NCI-H2196 (cell line): ENCODE measurements around the gene SOX8.
A peak's percentile ranks its signal among the peaks of the same experiment; 100 is the strongest.

Source experiments
- DNase-seq: peaks from one replicate; lab custom pipeline; 2025; ENCODE audit not compliant: unreplicated experiment; lab: John Stamatoyannopoulos, UW

SOX8 gene

DNA sequence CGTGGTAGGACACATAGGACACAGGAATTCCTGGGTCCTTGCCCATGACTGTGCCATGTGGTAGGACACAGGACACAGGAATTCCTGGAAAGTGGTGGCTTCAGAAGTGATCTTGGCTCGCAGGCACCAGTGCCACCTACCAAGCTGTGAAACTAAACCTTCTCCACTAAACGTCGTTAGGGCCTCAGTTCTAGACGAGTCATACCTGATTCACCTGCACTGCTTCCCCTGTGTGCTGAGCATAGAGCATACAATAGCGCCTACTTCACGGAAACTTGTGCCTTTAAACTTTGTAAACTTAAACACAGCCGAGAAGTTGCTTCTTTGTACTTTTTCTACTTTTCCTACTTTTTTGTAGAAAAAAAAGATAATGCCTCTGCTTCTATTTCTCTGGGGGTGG, 4.8 kb downstream of the SOX8 start:
- DNase-seq, result no peak

GRCh38 chr16:986925-987582, 5.5 kb downstream of the SOX8 start:
- no peak for DNase-seq

DNA sequence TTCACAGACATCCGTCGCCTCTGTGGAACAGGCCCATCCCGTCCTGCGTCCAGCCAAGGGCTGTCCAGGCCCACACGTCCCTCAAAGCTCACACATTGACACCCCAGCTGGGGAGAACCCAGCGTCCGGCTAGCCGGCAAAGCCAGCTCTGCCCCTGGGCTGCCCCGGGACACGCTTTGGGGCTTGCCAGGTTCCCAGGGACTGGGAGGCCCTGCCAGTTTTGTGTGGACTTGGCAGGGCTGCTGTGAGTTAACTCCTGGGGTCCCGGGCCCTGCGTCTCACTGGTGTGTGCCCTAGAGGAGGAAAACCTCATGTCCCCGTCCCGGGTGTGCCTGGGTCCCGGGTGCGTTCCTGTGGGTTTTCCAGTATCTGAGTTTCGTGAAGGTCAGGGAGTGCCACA, 6.3 kb downstream of the SOX8 start:
- DNase-seq, result no peak

DNA sequence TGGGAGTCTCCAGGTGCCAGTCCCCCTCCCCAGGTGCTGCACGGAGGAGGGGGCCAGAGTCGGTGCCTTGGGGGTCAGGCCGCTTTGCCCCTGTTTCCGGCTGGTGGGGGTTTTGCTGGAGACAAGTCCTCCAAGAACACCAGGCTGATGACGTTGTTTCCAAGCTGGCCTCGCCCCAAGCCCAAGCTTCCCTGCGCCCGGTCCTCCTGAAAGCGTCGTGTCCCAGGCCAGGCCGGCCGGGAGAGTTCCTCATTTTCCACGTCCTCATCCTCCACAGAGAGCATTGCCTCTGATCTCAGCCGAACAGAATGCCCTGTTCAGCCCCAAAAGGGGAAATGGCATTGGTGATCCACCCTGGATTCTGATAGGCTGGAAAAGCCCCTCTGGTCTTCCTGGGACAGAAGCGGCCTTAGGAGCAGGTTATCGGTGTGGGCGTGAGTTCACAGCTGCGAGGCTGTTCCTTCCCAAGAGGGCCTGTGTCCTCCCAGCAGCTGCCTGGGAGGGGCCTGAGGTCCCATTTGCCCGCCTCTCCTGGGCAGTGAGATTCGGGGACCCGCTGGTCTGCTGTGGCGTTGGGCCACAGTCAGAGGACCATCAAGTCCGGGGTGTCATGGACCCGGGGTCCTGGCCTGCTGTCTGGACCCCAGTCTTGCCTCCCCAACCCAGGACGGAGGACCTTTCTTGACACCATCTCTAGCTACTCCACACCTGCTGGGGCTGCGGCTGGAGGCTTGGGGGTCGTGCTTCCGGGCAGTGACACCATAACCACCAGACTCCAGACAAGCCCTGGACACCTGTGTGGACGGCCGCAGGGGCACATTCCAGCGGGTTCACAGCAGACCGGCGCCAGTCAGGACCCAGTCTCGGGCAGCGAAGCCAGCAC, 7.1 kb downstream of the SOX8 start:
- no peak for DNase-seq

DNA sequence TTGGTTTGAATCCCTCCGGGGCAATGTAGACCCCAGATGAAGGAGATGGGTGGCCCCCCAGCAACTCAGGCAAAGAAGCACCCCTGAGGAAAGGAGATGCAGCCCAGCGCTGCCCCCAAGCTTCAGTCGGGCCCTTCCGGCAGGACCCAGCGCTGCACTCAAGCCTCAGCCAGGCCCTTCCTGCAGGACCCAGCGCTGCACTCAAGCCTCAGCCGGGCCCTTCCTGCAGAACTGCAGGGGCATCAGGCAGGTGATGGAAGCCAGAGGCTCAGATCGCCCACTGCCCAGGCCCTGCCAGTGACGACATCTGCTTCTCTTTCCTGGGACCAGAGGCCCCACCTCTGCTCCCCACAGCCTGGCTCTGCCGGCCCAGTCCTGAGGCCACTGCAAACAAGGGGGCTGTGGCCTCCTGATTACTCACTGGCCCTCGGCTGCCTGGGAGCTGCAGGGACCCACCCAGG, 7.8 kb downstream of the SOX8 start:
- no peak for DNase-seq

DNA sequence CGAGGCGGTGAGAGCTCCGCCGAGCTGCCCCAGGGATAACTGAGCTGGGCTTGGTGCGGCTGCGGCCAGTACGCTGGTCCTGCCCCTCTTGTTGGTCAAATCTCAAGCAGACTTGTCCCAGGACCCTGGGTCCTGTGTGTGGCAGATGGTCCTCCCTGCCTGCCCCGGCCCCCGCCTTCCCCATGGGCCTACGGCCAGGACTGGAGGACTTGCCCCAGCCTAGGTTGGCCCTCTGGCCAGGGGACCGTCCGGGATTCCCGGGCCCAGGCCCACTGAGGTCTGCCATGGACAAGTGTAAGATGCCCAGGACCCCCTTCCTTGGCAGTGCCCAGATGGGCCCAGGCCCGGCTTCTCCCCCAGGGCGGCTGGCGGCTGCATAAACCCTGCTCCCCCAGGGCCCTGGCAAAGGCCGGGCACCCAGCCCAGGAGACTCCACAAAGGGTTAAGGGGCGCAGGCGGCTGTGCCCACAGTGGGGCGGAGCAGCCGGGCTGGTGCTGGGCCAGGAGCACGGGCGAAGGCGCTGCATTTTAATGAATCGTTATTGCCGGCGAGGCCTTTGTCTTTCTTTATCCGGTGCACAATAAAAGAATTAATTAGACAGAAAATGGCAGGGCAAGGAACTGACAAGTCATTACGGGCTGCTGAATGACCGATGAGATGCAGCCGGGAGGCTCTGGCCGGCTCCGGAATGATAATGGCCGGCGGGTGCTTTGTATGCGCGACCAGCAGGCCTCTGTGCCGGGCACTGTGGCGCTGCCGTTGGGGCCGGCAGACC, 9.1 kb downstream of the SOX8 start:
- DNase-seq, result no peak

DNA sequence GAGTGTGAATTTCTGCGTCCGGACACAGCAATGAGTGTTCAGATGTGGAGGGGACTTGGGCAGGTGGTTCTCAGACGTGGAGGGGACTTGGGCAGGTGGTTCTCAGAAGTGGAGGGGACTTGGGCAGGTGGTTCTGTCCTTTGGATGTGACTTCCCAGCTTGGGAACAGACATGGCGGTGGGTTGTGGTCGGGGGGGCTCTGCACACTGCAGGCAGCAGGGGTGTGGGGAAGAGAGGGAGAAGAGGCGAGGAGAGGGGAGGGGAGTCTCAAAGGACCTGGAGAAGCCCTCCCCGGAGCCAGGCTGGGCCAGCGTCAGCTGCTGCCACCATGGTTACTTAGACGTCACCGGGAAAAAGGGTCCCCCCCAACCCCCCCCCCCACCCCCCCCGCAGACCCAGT, 9.8 kb downstream of the SOX8 start:
- DNase-seq, result no peak

- no peak for DNase-seq
These were observed 10.2 kb downstream of the SOX8 start for GRCh38 chr16:991773-992172.

DNA sequence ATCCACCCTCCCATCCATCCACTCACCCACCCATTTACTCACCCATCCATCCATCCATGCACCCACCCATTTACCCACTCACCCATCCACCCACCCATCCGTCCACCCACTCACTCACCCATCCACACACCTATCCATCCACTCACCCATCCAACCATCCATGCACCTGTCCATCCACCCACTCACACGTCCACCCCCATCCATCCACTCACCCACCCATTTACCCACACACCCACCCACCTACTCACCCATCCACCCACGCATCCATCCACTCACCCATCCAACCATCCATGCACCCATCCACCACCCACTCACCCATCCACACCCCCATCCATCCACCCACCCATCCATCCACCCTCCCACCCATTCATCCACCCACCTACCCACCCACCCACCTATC, 12.2 kb downstream of the SOX8 start:
- no peak for DNase-seq

DNA sequence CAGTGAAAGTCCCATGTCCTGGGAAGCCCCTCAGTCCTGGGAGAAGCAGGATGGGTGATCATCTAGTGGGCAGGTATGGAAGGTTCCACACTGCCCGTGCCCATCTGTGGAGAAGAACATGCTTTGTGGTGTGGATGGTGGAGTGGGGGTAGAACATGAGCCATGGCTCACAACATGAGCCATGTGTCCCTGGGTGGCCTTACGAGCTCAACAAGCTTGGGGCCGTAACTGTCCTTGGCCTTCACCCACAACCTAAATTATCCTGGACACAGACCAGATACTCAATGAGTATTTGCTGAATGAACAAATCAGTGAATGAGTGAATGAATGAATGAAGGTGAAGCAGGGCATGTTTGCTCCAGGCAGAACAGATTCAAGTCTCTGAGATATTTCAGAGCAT, 13.5 kb downstream of the SOX8 start:
- DNase-seq, result peak; percentile 14

- no peak for DNase-seq
These were observed 14.2 kb downstream of the SOX8 start for GRCh38 chr16:995783-996182.

- DNase-seq, result no peak
These were observed 15.1 kb downstream of the SOX8 start for GRCh38 chr16:996681-997080.

DNA sequence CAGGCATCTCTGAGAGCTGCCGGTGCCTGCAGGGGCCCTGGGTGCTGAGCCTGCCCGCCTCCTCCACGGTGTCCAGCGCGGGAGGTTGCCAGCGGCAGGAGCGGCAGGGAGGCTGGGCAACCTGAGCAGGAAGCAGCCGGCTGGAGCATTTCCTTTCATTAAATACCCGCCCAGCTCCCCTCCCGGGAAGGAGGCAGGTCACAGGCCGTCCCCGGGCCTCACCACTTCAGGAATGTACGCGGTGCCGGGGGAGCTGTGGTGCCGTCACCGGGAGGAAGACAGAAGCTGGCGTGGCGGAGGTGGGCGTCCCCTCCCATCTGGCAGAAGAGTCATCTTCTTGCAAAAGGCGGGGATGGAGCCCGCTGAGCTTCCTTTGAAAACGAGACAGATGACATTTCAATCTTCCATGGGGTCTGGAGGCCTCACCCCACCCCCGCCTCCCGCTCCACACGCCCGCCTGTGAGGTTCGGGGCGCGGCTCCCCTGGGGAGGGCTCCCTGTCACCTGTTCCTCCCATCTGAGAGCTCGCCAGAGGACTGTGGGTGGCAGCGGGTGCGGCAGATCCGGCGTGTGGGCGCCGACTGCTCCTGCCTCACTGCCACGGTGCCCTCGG, 16.0 kb downstream of the SOX8 start:
- DNase-seq, result peak; percentile 44

DNA sequence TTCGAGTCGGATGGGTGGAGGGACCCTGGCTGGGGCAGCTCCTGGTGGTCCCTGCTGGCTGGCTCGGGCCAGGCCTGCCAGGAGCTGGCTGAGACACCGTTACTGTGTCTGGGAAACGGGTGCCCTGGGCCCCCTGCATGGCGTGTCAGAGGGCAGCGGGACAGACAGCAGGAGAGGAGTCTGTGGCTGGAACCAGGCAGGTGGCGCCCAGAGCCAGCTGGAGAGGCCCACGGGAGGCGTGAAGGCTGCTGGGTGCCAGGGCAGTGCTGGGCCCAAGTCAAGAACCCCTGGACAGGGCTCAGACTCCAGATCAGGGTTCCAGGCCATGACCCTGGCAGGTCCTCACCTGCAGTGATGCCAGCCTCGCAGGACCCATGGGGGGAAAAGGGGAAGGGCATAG, 16.6 kb downstream of the SOX8 start:
- no peak for DNase-seq

DNA sequence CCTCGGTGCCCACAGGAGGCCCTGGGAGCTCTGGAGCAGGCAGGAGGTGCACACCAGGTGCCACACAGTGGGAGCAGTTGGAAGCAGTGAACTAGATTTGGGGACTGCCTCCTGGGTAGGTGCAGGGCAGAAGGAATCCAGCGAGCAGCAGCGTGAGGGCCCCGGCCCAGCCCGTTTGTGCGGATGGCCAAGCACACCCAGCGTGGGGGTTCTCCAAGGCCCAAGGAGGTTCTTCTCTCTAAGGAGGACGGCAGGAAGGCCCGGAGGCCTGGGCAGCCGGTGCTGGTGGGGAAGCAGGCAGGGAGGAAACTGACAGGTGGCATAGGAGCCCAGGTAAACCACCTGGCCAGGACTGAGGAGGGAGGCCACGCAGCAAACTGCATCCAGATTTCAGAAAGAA, 17.0 kb downstream of the SOX8 start:
- no peak for DNase-seq

DNA sequence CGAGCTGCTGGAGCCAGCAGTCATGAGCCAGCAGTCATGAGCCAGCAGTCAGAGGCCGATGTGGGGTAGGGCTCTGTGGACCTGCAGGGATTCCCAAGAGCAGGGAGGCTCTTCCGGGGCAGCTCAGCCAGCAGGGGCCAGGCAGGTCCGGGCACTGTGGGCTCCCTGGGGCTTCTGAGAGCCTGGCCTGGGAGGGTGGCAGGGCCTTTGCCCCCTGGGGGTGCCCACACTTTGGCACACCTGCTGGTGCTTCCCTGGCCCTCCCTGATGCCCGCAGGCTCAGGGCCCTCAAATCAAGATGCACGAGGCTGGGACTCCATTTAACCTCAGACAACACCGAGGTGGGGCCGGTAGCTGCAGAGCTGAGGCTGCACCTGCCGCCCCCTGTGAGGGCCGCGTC, 18.1 kb downstream of the SOX8 start:
- no peak for DNase-seq

DNA sequence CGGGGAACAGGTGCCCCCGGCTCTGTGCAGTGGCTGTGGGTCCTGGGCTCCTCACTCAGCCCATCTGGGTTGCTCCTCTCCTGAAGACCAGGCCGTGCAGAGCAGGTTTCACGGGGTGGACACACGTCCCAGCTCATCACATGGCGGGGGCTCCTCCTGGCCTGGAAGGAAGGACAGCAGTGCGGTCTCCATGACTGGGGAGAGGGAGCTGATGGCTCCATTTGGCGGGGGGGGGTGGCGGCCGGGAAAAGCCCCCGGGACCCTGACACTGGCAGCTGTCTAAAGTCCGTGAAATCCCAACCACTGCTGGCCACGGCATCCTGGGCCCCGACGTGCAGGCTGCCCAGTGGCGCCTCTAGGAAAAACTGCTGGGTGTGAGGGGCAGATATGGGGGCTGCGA, 19.0 kb downstream of the SOX8 start:
- no peak for DNase-seq

- DNase-seq, result no peak
These were observed 19.5 kb downstream of the SOX8 start for GRCh38 chr16:1001096-1001495.

GRCh38 chr16:1002399-1003166, 21.0 kb downstream of the SOX8 start:
- DNase-seq, result peak; percentile 66
